Fibroblast of mammary gland (primary cell): ENCODE results near the gene MGAT3.

Experiments
- DNase-seq: peaks from one replicate; pipeline ENCODE4 v3.0.0-alpha.2; 2010; ENCODE audit warnings: low read depth
- H3K4me3 ChIP-seq: 2 replicates; pipeline ENCODE4 v1.5.1; 2011; ENCODE audit warnings: low read depth, mild to moderate bottlenecking, low read length, moderate library complexity; ENCODE audit not compliant: control insufficient read depth
- CTCF ChIP-seq: conservative IDR thresholded peaks from 2 replicates; pipeline ENCODE4 v1.5.1; 2011; ENCODE audit warnings: low read depth, low read length, inconsistent platforms; ENCODE audit not compliant: control insufficient read depth, insufficient read depth

The MGAT3 gene

GRCh38 chr22:39490135-39490798 is 33.5 kb downstream of the MGAT3 start:
- no peak overlapping the region for H3K4me3 ChIP-seq
- peak; percentile 75 for DNase-seq
- no peak for TF ChIP-seq CTCF

GRCh38 chr22:39490966-39491680 is 34.3 kb downstream of the MGAT3 start:
- DNase-seq: no peak
- H3K4me3 ChIP-seq: no peak overlapping the region
- TF ChIP-seq CTCF: no peak

GRCh38 chr22:39491696-39492095 is 34.9 kb downstream of the MGAT3 start:
- DNase-seq: no peak
- no peak overlapping the region for H3K4me3 ChIP-seq
- TF ChIP-seq CTCF: no peak

GRCh38 chr22:39492186-39492585 is 35.4 kb downstream of the MGAT3 start:
- DNase-seq: no peak
- no peak for TF ChIP-seq CTCF
- H3K4me3 ChIP-seq: no peak overlapping the region

GRCh38 chr22:39493759-39494158 is 36.9 kb downstream of the MGAT3 start:
- no peak for TF ChIP-seq CTCF
- peak; percentile 92 for DNase-seq
- no peak overlapping the region for H3K4me3 ChIP-seq

- no peak for TF ChIP-seq CTCF
- DNase-seq: peak; percentile 64
- no peak overlapping the region for H3K4me3 ChIP-seq
These were observed 37.8 kb downstream of the MGAT3 start for GRCh38 chr22:39494471-39495120.
